GM21717 (cell line): ENCODE results near the gene TBCCD1.
"Not testable (repeated sequence)": the region's sequence is repeated elsewhere in the genome, so short reads cannot be mapped to it uniquely, and the experiment has no call there.

Source experiments
- ATAC-seq: cut with Tn5 transposase; IDR thresholded peaks from one replicate; pipeline ENCODE4 v1.9.1; 2021; ENCODE audit warnings: mild to moderate bottlenecking, moderate library complexity; ENCODE audit not compliant: unreplicated experiment

TBCCD1 gene

DNA sequence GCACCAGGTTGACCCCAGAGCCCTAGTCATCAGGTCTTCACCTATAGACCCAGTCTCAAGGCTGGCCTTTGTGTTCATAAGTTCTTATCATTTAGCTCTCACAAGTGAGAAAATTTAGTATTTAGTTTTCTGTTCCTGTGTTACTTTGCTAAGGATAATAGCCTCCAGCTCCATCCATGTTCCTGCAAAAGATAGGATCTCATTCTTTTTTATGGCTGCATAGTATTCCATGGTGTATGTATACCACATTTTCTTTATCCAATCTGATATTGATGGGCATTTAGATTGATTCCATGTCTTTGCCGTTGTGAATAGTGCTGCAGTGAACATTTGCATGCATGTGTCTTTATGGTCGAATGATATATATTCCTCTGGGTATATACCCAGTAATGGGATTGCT is 69.1 kb downstream of the TBCCD1 start:
- not testable (repeated sequence) for ATAC-seq

DNA sequence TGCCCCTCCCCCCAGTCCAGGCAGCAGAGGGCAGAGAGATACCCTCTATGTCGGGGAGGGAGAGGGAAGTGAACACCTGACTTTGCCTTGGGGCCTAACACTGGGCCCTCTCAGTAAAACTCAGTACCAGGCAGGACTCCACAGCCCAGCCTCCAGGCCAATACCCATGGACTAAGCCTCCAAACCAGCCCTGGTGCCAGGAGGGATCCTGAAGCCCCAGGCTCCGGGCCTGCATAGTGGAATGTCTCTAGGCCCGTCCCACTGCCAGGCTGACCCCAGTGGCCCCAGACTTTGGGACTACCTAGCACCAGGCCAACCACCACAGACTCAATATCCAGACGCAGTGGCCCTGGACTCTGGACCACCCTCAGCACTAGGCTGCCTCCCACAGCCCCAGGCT is 69.5 kb downstream of the TBCCD1 start:
- no peak for ATAC-seq

DNA sequence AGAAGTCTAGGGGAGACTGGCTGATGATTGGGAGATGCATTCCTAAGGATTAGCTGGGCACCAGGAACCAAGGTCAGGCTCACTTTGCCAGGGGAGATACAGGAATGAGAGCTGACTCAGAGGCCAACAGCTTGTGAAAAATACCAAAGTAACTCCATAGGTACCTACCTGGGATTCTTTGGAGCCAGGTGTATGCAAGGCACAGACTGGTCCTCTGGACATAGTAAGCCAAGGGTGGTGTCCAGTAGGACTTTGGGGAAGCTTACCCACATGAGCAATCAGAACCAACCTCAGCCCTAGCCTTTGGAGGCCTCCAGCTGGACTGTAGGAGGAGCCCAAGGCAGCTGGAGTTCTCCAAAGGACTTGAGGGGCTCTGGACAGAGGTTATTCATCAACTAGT is 70.5 kb downstream of the TBCCD1 start:
- ATAC-seq, result no peak
